NCI-H2081 (cell line): ENCODE results near the gene ZNF614.
"Not testable (repeated sequence)": the region's sequence is repeated elsewhere in the genome, so short reads cannot be mapped to it uniquely, and the experiment has no call there.

ENCODE experiments used
- DNase-seq, 2 experiments: peaks; one replicate each; lab custom pipeline; 2025; lab: John Stamatoyannopoulos, UW

ZNF614 gene

GRCh38 chr19:51986309-51987291, 41.6 kb downstream of the ZNF614 start, which contains the start of gene ZNF350:
TSS of gene ZNF350 (minus strand) at chr19:51986840. CDS start at chr19:51974360, 12,480 bp downstream.
- peak; percentile 2 to 18 for DNase-seq

GRCh38 chr19:51983361-51983760, 44.8 kb downstream of the ZNF614 start:
- no peak for DNase-seq

GRCh38 chr19:51980926-51981325, 47.3 kb downstream of the ZNF614 start:
- not testable (repeated sequence) for DNase-seq

GRCh38 chr19:51980116-51980736, 48.0 kb downstream of the ZNF614 start:
- DNase-seq: no peak

GRCh38 chr19:51978882-51979281, 49.3 kb downstream of the ZNF614 start:
- DNase-seq: no peak

- DNase-seq: no peak
These were observed 50.8 kb downstream of the ZNF614 start for GRCh38 chr19:51977346-51977745.

- no peak for DNase-seq
These were observed 51.3 kb downstream of the ZNF614 start for GRCh38 chr19:51976852-51977251.

GRCh38 chr19:51975787-51976186, 52.4 kb downstream of the ZNF614 start:
- not testable (repeated sequence) for DNase-seq

- no peak for DNase-seq
These were observed 56.6 kb downstream of the ZNF614 start for GRCh38 chr19:51971624-51972023.

- no peak for DNase-seq
These were observed 57.5 kb downstream of the ZNF614 start for GRCh38 chr19:51970718-51971117.

GRCh38 chr19:51965583-51965982, 62.6 kb downstream of the ZNF614 start:
- no peak for DNase-seq
